GM12801 (cell line): ENCODE data around the gene ZNF311.

Experiments
- TF ChIP-seq, protein P1 (sequence below): IDR thresholded peaks from one replicate; pipeline ENCODE4 v1.5.1; 2011; ENCODE audit warnings: control low read depth; ENCODE audit not compliant: insufficient read length; ENCODE audit errors: extremely low read depth

Gene ZNF311

DNA sequence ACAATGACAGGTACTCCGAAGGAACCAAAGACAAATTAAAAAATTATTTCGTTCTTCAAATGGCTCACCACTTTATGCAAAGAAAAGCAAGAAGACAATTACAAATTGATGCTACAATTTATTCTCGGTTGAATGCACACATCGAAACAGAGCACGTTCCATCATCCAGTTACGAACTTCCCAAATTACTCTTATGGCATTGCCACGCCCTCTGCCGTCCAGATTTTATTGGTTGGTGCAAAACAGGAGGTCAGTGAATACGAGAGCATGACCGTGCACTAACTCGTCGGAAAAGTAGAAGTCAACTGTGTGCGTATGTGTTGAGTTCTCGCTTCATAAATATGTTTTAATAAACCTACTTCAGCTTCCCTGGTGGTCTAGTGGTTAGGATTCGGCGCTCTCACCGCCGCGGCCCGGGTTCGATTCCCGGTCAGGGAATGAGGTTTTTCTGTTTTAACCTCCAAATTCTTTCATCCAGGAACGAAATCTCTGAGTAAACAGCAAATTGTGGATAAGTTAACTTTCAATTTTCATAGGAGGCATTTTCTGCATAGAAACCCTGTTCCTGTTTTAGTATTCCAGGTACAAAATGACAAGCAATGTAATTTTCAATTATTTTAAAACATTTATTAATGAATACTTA lies 23.2 kb downstream of the ZNF311 start:
- TF ChIP-seq, protein P1, sequence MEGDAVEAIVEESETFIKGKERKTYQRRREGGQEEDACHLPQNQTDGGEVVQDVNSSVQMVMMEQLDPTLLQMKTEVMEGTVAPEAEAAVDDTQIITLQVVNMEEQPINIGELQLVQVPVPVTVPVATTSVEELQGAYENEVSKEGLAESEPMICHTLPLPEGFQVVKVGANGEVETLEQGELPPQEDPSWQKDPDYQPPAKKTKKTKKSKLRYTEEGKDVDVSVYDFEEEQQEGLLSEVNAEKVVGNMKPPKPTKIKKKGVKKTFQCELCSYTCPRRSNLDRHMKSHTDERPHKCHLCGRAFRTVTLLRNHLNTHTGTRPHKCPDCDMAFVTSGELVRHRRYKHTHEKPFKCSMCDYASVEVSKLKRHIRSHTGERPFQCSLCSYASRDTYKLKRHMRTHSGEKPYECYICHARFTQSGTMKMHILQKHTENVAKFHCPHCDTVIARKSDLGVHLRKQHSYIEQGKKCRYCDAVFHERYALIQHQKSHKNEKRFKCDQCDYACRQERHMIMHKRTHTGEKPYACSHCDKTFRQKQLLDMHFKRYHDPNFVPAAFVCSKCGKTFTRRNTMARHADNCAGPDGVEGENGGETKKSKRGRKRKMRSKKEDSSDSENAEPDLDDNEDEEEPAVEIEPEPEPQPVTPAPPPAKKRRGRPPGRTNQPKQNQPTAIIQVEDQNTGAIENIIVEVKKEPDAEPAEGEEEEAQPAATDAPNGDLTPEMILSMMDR, result no peak

GRCh38 chr6:28981431-28981832 lies 23.7 kb downstream of the ZNF311 start:
- TF ChIP-seq, protein P1, result no peak

- TF ChIP-seq, protein P1, result no peak
Observed at GRCh38 chr6:28980852-28981430, 24.2 kb downstream of the ZNF311 start.

DNA sequence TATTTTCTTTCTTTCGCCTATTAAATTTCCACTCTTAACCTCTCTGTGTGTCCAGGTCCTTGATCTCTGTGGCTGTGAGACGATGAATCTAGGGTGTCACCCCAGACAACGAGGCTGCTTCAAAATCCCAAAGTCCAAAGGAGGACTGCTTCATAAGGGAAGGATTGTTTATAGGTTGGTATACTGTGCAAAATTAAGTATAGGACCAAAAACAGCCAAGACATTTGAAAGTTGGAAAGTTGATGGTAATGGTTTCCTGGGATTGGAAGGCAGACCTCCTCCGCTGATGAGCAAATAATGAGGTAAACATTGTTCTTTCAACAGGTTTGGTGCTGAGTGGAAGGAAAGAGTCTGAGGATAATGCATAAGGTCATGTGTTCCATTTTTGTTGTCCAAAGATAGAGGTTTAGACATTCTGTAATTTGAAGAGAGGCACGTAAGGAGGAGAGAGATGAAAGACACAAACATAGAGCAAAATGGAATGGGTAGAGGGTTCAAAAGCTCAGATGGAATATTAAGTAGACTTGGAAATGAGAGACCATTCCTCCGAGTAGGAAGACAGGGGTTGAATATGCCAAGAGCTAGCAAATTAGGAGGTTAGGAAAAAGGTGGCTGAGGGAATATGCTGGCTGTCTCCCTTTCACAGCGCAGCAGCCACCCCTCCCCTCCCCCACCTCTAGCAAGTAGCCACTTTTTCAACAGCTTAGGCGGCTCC lies 24.8 kb downstream of the ZNF311 start:
- TF ChIP-seq, protein P1, result no peak

GRCh38 chr6:28979679-28980078 lies 25.4 kb downstream of the ZNF311 start:
- TF ChIP-seq, protein P1, result no peak

GRCh38 chr6:28978959-28979561 lies 26.1 kb downstream of the ZNF311 start:
- TF ChIP-seq, protein P1, result no peak

DNA sequence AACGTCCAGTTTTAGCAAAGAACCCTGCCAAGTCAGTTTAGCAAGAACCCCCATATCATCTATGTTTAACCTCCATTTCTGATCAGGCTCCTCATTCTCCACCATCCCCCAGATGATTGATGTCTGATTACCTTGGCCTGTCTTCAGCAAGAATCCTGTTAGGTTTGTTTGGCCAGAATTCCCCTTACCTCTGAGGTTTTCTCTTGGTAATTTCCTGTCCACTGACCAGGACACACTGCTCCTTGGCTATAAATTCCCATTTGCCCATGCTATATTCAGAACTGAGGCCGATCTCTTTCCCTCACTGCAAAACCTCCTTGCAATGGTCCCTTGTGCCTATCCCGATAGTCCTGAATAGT lies 27.0 kb downstream of the ZNF311 start:
- TF ChIP-seq, protein P1, result no peak
